Left colon (tissue), 2 donors: ENCODE measurements around the gene HLA-DMB. TPM values are rescaled to one million over a fixed set of nuclear protein-coding genes. Genes with fewer than 3 reads are reported as not detected.

Experiments
- ATAC-seq: fragments of 200-7000 bp; cut with Tn5 transposase; one replicate; pipeline ENCODE4 v1.9.1; 2020; ENCODE audit warnings: mild to moderate bottlenecking, moderate library complexity
- DNase-seq, 2 donors: peaks; one replicate each; pipeline ENCODE4 v3.0.0-alpha.2; 2020
- intact Hi-C, 2 donors: fragments of 100-400 bp; cut with DNase I in 1 of 2; cut with micrococcal nuclease in 1 of 2; formaldehyde crosslinking; loops; one replicate each; pipeline versions ENCODE4 v1.11.2 to v1.14.0; 2022; cut with DNase I, micrococcal nuclease
- total RNA-seq, 2 donors: library from RNA; stranded (reverse); fragmentation: NEBNext Ultra II Directional; extraction: Animal tissue kit (Norgen Biotek cat#: 25700); gene quantifications; one replicate each; pipeline ENCODE4 v1.2.1, GENCODE V29; 2021
- donor health status: DM: no; HTN: no; CAD: no.
- donor health status: DM: yes; HTN: yes; CAD: no.

Gene HLA-DMB
- total RNA-seq, 2 donors from 2014 or later: 4.0 to 21.3 TPM

- DNase-seq (no peak), ATAC-seq (peak; percentile 43)
- intact Hi-C loops: loop anchor here in 1 of 2 donors (5.0 kb wide), 2 partner anchors 45 to 95 kb away; no protein-coding TSS in a partner anchor
These were observed 54.0 kb downstream of the HLA-DMB start for GRCh38 chr6:32886681-32887383.

GRCh38 chr6:32885698-32886286 lies 55.0 kb downstream of the HLA-DMB start:
- intact Hi-C loops: loop anchor here in 1 of 2 donors (5.0 kb wide), 2 partner anchors 47 to 97 kb away; no protein-coding TSS in a partner anchor
- DNase-seq (no peak), ATAC-seq (peak; percentile 74)

Other genes starting within 250 kb of the HLA-DMB start
- 1 to 10 TPM in 1 of 2 donors, not detected in 1; 1.2 TPM for gene HLA-DQA2, start 199.6 kb downstream of the HLA-DMB start, total RNA-seq
- gene HLA-DQB2, start 177.5 kb downstream of the HLA-DMB start, total RNA-seq: under 1 TPM; 0.58 to 0.95 TPM
- 1 to 10 TPM in 1 of 2 donors, under 1 TPM in 1; 0.64 to 1.7 TPM for gene HLA-DOB, start 124.0 kb downstream of the HLA-DMB start, total RNA-seq
- gene TAP2, start 102.3 kb downstream of the HLA-DMB start, total RNA-seq: 100 to 1,000 TPM in 1 of 2 donors, 10 to 100 TPM in 1; 38.9 to 109 TPM
- gene PSMB8, start 97.0 kb downstream of the HLA-DMB start, total RNA-seq: 100 to 1,000 TPM; 110 to 168 TPM
- gene TAP1, start 87.3 kb downstream of the HLA-DMB start, total RNA-seq: 100 to 1,000 TPM in 1 of 2 donors, 10 to 100 TPM in 1; 73.5 to 118 TPM
- gene PSMB9, start 86.8 kb downstream of the HLA-DMB start, total RNA-seq: 10 to 100 TPM; 26.3 to 72.2 TPM
- gene HLA-DMA, start 12.1 kb upstream of the HLA-DMB start, total RNA-seq: 10 to 100 TPM; 11.8 to 22.1 TPM
- 100 to 1,000 TPM; 128 TPM for gene BRD2, start 27.6 kb upstream of the HLA-DMB start, total RNA-seq
- gene HLA-DOA, start 68.6 kb upstream of the HLA-DMB start, total RNA-seq: 1 to 10 TPM in 1 of 2 donors, under 1 TPM in 1; 0.92 to 4.7 TPM
- 100 to 1,000 TPM in 1 of 2 donors, 10 to 100 TPM in 1; 14.8 to 103 TPM for gene HLA-DPA1, start 132.6 kb upstream of the HLA-DMB start, total RNA-seq
- 10 to 100 TPM; 15.1 to 65.5 TPM for gene HLA-DPB1, start 135.0 kb upstream of the HLA-DMB start, total RNA-seq